GM12864 (cell line): ENCODE data around the gene SUCLA2.
"Not testable (repeated sequence)": the region's sequence is repeated elsewhere in the genome, so short reads cannot be mapped to it uniquely, and the experiment has no call there.

Experiments used
- DNase-seq: peaks from one replicate; pipeline ENCODE4 v3.0.0-alpha.2; 2011; ENCODE audit warnings: low read depth
- H3K4me3 ChIP-seq: 2 replicates; pipeline ENCODE4 v1.5.1; 2011; ENCODE audit warnings: mild to moderate bottlenecking, low read depth, low read length, control low read depth
- TF ChIP-seq, protein P1 (sequence below): IDR thresholded peaks from 2 replicates; pipeline ENCODE4 v1.5.1; 2011; ENCODE audit warnings: low read depth, mild to moderate bottlenecking, moderate library complexity, low read length, control low read depth, inconsistent platforms; ENCODE audit errors: missing control alignments

The SUCLA2 gene

GRCh38 chr13:48012668-48013067, 11.6 kb upstream of the SUCLA2 start:
- TF ChIP-seq, protein P1, sequence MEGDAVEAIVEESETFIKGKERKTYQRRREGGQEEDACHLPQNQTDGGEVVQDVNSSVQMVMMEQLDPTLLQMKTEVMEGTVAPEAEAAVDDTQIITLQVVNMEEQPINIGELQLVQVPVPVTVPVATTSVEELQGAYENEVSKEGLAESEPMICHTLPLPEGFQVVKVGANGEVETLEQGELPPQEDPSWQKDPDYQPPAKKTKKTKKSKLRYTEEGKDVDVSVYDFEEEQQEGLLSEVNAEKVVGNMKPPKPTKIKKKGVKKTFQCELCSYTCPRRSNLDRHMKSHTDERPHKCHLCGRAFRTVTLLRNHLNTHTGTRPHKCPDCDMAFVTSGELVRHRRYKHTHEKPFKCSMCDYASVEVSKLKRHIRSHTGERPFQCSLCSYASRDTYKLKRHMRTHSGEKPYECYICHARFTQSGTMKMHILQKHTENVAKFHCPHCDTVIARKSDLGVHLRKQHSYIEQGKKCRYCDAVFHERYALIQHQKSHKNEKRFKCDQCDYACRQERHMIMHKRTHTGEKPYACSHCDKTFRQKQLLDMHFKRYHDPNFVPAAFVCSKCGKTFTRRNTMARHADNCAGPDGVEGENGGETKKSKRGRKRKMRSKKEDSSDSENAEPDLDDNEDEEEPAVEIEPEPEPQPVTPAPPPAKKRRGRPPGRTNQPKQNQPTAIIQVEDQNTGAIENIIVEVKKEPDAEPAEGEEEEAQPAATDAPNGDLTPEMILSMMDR, result no peak
- no peak for DNase-seq
- no peak overlapping the region for H3K4me3 ChIP-seq

DNA sequence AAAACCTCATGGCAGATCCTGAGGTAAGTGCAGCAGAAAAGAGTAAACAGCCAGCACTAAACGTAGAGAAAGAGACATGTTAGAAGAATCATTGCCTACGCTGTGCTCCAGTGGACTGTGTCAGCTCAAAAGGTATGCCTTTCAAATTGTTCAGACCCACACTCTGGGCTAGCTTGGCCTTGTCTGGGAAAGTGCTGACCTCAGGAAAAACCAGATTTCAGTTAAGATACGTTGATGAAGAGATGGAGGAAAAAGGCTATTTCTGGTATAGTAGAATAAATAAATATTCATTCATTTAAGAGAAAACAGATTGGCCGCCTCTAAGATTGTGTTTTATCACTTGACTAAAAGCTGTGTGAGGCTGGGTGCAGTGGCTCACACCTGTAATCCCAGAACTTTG, 9.6 kb upstream of the SUCLA2 start:
- H3K4me3 ChIP-seq, result no peak overlapping the region
- DNase-seq, result no peak
- TF ChIP-seq, protein P1, result no peak

GRCh38 chr13:48009284-48009683, 8.2 kb upstream of the SUCLA2 start:
- no peak overlapping the region for H3K4me3 ChIP-seq
- no peak for DNase-seq

DNA sequence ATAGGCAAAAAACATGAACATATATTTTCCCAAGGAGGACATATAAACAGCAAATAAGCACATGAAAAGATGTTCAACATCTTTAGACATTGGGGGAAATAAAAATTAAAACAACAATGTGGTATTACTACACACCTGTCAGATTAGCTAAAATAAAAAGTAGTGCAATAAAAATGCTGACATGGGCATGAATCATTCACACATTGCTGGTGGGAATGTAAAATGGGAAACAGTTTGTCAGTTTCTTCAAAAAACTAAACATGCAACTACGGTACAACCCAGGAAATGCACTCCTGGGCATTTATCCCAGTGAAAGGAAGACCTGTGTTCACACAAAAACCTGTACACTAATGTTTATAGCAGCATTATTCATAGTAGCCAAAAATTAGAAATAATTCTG, 5.3 kb upstream of the SUCLA2 start:
- TF ChIP-seq, protein P1, result no peak
- DNase-seq, result no peak

More at GRCh38 chr13:48009284-48009683, 8.2 kb upstream of the SUCLA2 start:
- TF ChIP-seq, protein P1, result no peak

DNA sequence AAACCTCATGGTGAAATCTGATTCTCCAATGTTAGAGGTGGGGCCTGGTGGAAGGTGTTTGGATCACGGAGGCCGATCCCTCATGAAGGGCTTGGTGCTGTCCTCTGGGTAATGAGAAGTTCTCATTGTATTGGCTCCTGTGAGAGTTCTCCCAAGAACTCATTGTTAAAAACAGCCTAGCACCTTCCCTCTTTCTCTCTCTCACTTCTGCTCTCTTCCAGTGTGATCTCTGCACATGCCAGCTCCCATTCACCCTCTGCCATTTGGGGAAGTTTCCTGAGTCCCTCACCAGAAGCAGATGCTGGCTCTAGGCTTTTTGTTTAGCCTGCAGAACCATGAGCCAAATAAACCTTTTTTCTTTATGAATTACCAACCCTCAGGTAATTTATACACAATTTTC, 3.1 kb upstream of the SUCLA2 start:
- DNase-seq, result no peak
- H3K4me3 ChIP-seq, result no peak overlapping the region
- TF ChIP-seq, protein P1, result no peak

More for the DNA sequence above, 5.3 kb upstream of the SUCLA2 start:
- H3K4me3 ChIP-seq, result no peak overlapping the region

DNA sequence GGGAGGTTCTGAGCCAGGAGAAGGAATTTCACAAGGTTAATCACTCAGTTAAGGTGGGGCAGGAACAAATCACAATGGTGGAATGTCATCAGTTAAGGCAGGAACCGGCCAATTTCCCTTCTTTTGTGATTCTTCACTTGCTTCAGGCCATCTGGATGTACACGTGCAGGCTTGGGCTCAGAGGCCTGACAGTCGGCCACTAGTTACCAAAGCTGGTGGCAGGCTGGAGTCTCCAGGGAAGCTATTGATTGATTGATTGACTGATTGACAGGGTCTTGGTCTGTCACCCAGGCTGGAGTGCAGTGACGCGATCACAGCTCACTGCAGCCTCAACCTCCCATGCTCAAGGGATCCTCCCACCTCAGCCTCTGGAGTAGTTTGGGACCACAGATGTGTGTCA, 926 bp upstream of the SUCLA2 start:
- DNase-seq, H3K4me3 ChIP-seq: not testable (repeated sequence)

DNA sequence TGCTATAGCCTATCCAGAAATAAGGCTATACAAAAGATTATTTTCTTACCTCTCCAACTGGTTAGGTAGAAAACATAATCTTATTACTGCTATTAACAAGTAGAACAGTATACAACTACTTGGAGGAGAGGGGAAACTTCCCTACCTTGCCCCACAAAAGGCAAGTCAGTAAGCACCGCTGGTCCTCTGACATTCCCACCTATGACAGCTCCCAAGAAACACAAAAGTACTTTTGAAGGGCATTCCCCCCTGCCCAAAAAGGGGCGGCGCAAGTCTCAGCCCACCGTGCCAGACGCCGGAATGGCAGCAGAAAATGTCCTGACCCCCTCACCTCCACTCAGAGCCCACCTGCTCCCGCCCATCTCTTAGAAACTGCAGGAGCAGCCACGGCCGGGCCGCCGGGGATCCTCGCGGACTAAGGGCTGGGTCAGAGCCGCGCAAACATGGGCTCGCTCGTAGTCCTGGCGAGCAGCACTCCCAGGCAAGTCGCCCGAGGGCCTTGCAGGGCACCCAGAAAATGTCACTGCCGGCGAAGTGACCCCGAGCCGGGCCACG, 437 bp downstream of the SUCLA2 start:
- peak overlapping the region; percentile 99 for H3K4me3 ChIP-seq
- TF ChIP-seq, protein P1, result no peak
- DNase-seq, result peak; percentile 2
